Adrenal gland (tissue), 12 donors: ENCODE results near the gene LIMA1. TPM values are rescaled to one million over a fixed set of nuclear protein-coding genes. Genes with fewer than 3 reads are reported as not detected.

Experiments
- DNase-seq, 7 donors: peaks; one replicate each; pipeline ENCODE4 v3.0.0-alpha.2; 2019 to 2020
- H3K27ac ChIP-seq, 5 donors: fragments of 200-600 bp; sonication (generic) in 4 of 5; 1 replicate in 3 of 5; 2 replicates in 2 of 5; pipeline versions ENCODE4 v1.5.1 to v1.8.0; 2016 to 2020; ENCODE audit warnings: mild to moderate bottlenecking in 1 of 5
- H3K27me3 ChIP-seq: fragments of 200-600 bp; 2 replicates; pipeline ENCODE4 v1.8.0; 2021
- H3K36me3 ChIP-seq, 2 donors: fragments of 200-600 bp; replicated peaks in 1 of 2; 1 replicate in 1 of 2; 2 replicates in 1 of 2; pipeline versions ENCODE4 v1.5.1 to v1.8.0; 2018 to 2022
- H3K4me1 ChIP-seq, 2 donors: fragments of 200-600 bp; replicated peaks in 1 of 2; 1 replicate in 1 of 2; 2 replicates in 1 of 2; pipeline versions ENCODE4 v1.5.1 to v1.8.0; 2018 to 2021
- H3K4me3 ChIP-seq, 4 donors: fragments of 200-600 bp; sonication (generic) in 3 of 4; one replicate each; pipeline ENCODE4 v1.5.1; 2016 to 2018
- H3K9me3 ChIP-seq, 3 donors: fragments of 200-600 bp; sonication (generic) in 1 of 3; replicated peaks in 1 of 3; 1 replicate in 2 of 3; 2 replicates in 1 of 3; pipeline versions ENCODE4 v1.5.1 to v1.8.0; 2016 to 2021
- CTCF ChIP-seq, 6 experiments: fragments of 450-650 bp in 4 of 6; fragments of 200-600 bp in 2 of 6; sonication (generic) in 1 of 6; IDR thresholded peaks; 1 replicate in 5 of 6; 2 replicates in 1 of 6; pipeline versions ENCODE4 v1.5.1 to v1.8.0; 2016 to 2021; ENCODE audit warnings: antibody characterized with exemption in 6 of 6, mild to moderate bottlenecking in 2 of 6, moderate library complexity in 1 of 6
- POLR2A ChIP-seq, 2 donors: fragments of 450-650 bp; IDR thresholded peaks; one replicate each; pipeline ENCODE4 v1.6.1; 2017; ENCODE audit warnings: antibody characterized with exemption in 2 of 2, mild to moderate bottlenecking in 2 of 2, moderate library complexity in 1 of 2
- WGBS, 4 donors: extraction: QIAGEN DNeasy Blood & Tissue Kit in 2 of 4; methylation state at CpG; one replicate each; pipeline versions ENCODE4 v1.1.5 to v1.1.7; 2013 to 2017; 5-methylcytosine and 5-hydroxymethylcytosine counted together
- intact Hi-C, 2 donors: fragments of 100-400 bp; cut with DNase I; formaldehyde crosslinking; loops; one replicate each; pipeline versions ENCODE4 v1.14.1 to v1.15.0; 2022 to 2023
- polyA plus RNA-seq, 3 donors: library from polyadenylated mRNA; stranded (reverse); fragments of 200-250 nt in 2 of 3; fragments of 350-450 nt in 1 of 3; fragmentation: Illumina TruSeq in 1 of 3; extraction: RNeasy Lipid Tissue Mini Kit (QIAGEN cat#74804) in 1 of 3; gene quantifications; one replicate each; pipeline ENCODE4 v1.2.3, GENCODE V29; 2013 to 2014
- total RNA-seq, 9 donors: library from RNA; depleted of rRNA in 4 of 9; stranded (reverse); fragments of >200 nt in 4 of 9; fragments of 120-200 nt in 1 of 9; fragmentation: NEBNext Ultra II Directional in 1 of 9; extraction: Animal tissue kit (Norgen Biotek cat#: 25700) in 1 of 9; gene quantifications; one replicate each; pipeline versions ENCODE4 v1.1.0 to v1.2.4, GENCODE V29; 2013 to 2023
- donor health status: healthy with polysubstance abuse.
- donor health status: Bipolar disorder and iron deficiency.
- donor health status: DM: yes; HTN: yes; CAD: no.
- donor health status: DM: no; HTN: no; CAD: no.
- donor health status: DM: no; HTN: no; CAD: no.
- donor health status: DM: yes; HTN: yes; CAD: no.

The LIMA1 gene
- total and polyA plus RNA-seq, 12 donors = 44.3 to 134 (median 83.6) TPM

- H3K36me3 ChIP-seq = no peaks in the 10 kb centered on the region
- H3K9me3 ChIP-seq = no peaks in the 10 kb centered on the region
- intact Hi-C loops = no loop called here
- peak overlapping the region in 1 of 4 donors; percentile 21 for H3K4me3 ChIP-seq
- H3K27me3 ChIP-seq = no peaks in the 10 kb centered on the region
- H3K27ac ChIP-seq = peak overlapping the region; percentile 55 to 93 (median 87)
- peaks cover 38 to 70% of the 10 kb centered on the region in 2 donors for H3K4me1 ChIP-seq
- TF ChIP-seq CTCF (IDR thresholded peaks at IDR 0.05) (no peak), POLR2A (IDR thresholded peaks at IDR 0.05) (peak in 1 of 2 donors; percentile 20)
- DNase-seq = peak in 3 of 7 donors; percentile 30 to 52 (median 39)
- WGBS, 4 donors = 26 to 31% (median 29%) methylated on average over 2 of the region's 2 CpGs
Measured at GRCh38 chr12:50271724-50272247, 11.5 kb downstream of the LIMA1 start.

- no peaks in the 10 kb centered on the region for H3K27me3 ChIP-seq
- H3K9me3 ChIP-seq = no peaks in the 10 kb centered on the region
- intact Hi-C loops = no loop called here
- no peaks in the 10 kb centered on the region for H3K36me3 ChIP-seq
- no peak overlapping the region for H3K4me3 ChIP-seq
- no peak overlapping the region for H3K27ac ChIP-seq
- TF ChIP-seq POLR2A (IDR thresholded peaks at IDR 0.05) = no peak
- TF ChIP-seq CTCF (IDR thresholded peaks at IDR 0.05) = no peak
- no peak for DNase-seq
- peaks cover 15 to 38% of the 10 kb centered on the region in 2 donors for H3K4me1 ChIP-seq
- 98 to 100% (median 100%) methylated on average over 2 of the region's 2 CpGs for WGBS, 4 donors
Measured at GRCh38 chr12:50268482-50268881, 14.8 kb downstream of the LIMA1 start.

GRCh38 chr12:50265770-50266524 is 17.4 kb downstream of the LIMA1 start:
- Histone ChIP-seq H3K4me1 (peaks cover 14 to 31% of the 10 kb centered on the region in 2 donors), H3K27me3 (no peaks in the 10 kb centered on the region), H3K36me3 (no peaks in the 10 kb centered on the region), H3K4me3 (no peak overlapping the region), H3K9me3 (no peaks in the 10 kb centered on the region), H3K27ac (no peak overlapping the region)
- intact Hi-C loops = no loop called here
- WGBS, 4 donors = 87 to 94% (median 91%) methylated on average over 1 of the region's 1 CpG
- TF ChIP-seq POLR2A (IDR thresholded peaks at IDR 0.05) (no peak), CTCF (IDR thresholded peaks at IDR 0.05) (no peak)
- no peak for DNase-seq

- H3K27ac ChIP-seq = no peak overlapping the region
- no peaks in the 10 kb centered on the region for H3K9me3 ChIP-seq
- TF ChIP-seq POLR2A (IDR thresholded peaks at IDR 0.05) (no peak), CTCF (IDR thresholded peaks at IDR 0.05) (no peak)
- no peaks in the 10 kb centered on the region for H3K27me3 ChIP-seq
- no peak for DNase-seq
- intact Hi-C loops = no loop called here
- no peaks in the 10 kb centered on the region for H3K36me3 ChIP-seq
- 93 to 100% (median 95%) methylated on average over 2 of the region's 2 CpGs for WGBS, 4 donors
- H3K4me3 ChIP-seq = no peak overlapping the region
- H3K4me1 ChIP-seq = peaks cover 13 to 46% of the 10 kb centered on the region in 2 donors
Measured at GRCh38 chr12:50263832-50264231, 19.5 kb downstream of the LIMA1 start.
